ENCODE results near the gene MMGT1. TPM values are rescaled to one million over a fixed set of nuclear protein-coding genes. Genes with fewer than 3 reads are reported as not detected.

MMGT1 gene
- 12.3 and 13.9 TPM in 2 replicates for total RNA-seq

DNA sequence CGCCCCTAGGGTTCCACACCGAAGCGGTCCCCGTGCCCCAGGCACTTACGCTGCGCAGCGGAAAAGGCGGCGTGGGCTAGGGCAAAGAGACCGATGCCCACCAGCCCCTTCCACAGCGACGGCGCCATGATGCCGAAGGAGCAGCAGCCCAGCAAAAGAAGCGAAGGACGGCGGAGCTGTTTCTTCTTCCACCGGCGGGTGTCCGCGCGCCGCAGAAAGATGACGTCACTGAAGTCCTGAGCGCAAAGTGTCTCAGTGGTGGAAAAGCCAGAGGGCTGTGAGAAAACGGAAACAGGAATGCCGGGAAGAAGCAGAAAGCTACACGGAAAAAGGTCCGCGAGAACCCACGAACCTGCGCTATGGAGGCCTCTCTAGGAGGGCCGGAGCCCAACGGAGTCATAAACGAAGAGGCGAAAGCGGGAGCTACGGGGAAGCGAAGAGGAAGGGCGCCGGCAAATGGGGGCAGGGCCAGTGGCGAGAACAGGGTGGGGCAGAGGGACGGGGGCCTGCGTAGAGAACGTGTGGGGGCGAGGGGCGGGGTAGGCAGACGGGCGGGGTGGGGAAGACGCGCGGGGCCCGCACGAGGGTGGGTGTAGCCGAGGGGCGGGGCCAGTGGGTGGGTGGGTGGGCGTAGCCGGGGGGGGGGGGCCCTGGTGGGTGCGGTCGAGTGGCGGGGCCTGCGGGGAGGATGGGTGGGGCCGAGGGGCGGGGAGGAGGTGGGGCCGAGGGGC, at the start of gene MMGT1:
Gene MMGT1, minus strand, starts transcription at position 441 of the 731 bp plus-strand sequence. Its CDS starts 313 bp downstream, at position 128.

DNA sequence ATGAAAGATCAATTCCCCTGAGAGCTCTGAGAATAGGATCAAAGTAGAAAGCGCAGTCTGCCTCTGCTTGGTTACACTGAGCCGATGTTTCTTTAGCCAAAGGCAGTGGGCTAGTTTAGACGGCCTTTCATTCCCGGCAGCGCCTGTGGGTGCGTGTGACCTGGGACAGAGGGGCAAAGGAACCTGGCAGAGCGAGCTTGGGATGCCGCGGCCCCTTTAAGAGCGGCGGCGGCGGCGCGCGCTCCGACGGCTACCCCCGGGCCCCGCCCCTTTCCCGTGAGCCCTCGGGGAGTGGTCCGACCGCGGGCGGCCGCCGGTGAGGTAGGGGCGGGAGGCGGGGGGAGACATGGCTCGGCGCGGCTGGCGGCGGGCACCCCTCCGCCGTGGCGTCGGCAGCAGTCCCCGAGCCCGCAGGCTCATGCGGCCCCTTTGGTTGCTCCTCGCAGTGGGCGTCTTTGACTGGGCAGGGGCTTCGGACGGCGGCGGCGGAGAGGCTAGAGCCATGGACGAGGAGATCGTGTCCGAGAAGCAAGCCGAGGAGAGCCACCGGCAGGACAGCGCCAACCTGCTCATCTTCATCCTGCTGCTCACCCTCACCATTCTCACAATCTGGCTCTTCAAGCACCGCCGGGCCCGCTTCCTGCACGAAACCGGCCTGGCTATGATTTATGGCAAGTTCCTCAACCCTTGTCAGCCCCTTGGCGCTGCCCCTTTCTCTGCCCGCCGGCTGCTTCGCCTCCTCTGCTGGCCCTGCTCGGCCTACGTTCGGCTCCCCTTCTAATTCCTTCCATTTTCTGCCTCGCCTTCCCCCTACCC, 11.6 kb upstream of the MMGT1 start, which contains the start of gene SLC9A6:
Gene SLC9A6, plus strand, starts transcription at position 279 of the 816 bp plus-strand sequence. Its CDS starts 224 bp downstream, at position 503.

Other genes with a start within 250 kb of the MMGT1 start
- gene CT45A3, start 205.8 kb downstream of the MMGT1 start, total RNA-seq = not detected in 2 replicates
- gene CT45A5, start 188.5 kb downstream of the MMGT1 start, total RNA-seq = not detected in 2 replicates
- not detected in 2 replicates for gene CT45A6, start 171.2 kb downstream of the MMGT1 start, total RNA-seq
- gene CT45A2, start 154.0 kb downstream of the MMGT1 start, total RNA-seq = not detected in 2 replicates
- gene CT45A7, start 136.7 kb downstream of the MMGT1 start, total RNA-seq = not detected in 2 replicates
- gene CT45A8, start 119.5 kb downstream of the MMGT1 start, total RNA-seq = not detected in 2 replicates
- gene CT45A9, start 102.2 kb downstream of the MMGT1 start, total RNA-seq = not detected in 2 replicates
- gene CT45A10, start 80.5 kb downstream of the MMGT1 start, total RNA-seq = not detected in 2 replicates
- not detected in 2 replicates for gene SAGE1, start 80.3 kb downstream of the MMGT1 start, total RNA-seq
- gene SLC9A6, start 11.4 kb upstream of the MMGT1 start, total RNA-seq = 5.5 and 6.7 TPM in 2 replicates
- 123 and 240 TPM in 2 replicates for gene FHL1, start 173.5 kb upstream of the MMGT1 start, total RNA-seq